Epithelial cell of esophagus (primary cell): ENCODE data around the gene PRKG1.
"Not testable (repeated sequence)": the region's sequence is repeated elsewhere in the genome, so short reads cannot be mapped to it uniquely, and the experiment has no call there.

Experiments used
- DNase-seq: peaks from one replicate; pipeline ENCODE4 v3.0.0; 2010; ENCODE audit warnings: low read depth
- H3K4me3 ChIP-seq: 2 replicates; pipeline ENCODE4 v1.5.1; 2011; ENCODE audit warnings: mild to moderate bottlenecking, low read length, control low read depth
- CTCF ChIP-seq: IDR thresholded peaks from 2 replicates; pipeline ENCODE4 v1.5.1; 2011; ENCODE audit warnings: low read depth, mild to moderate bottlenecking, low read length, control low read depth, inconsistent platforms; ENCODE audit not compliant: insufficient read depth; ENCODE audit errors: missing control alignments

PRKG1 gene

GRCh38 chr10:51257511-51258248 lies 183.4 kb downstream of the PRKG1 start:
- TF ChIP-seq CTCF = no peak
- H3K4me3 ChIP-seq = no peak overlapping the region
- DNase-seq = no peak

DNA sequence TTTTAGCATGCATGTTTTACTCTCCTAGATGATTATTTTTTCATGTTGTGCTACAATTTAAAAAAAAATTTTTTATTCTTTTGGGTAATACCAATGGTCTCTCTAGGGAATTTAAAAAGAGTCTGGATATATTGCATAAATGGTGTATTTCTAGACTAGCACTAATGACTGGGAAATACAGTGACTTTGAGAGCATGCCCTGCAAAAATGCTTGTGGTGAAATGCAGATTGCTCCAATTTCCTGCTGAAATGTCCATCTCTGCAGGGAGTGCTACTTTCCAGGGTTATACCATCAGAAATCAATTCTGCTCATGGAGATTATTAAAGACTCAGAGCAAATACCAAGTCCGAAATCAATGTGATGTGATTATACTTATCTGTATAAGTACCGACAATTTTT lies 186.1 kb downstream of the PRKG1 start:
- no peak for TF ChIP-seq CTCF
- DNase-seq = no peak

GRCh38 chr10:51266496-51266895 lies 192.2 kb downstream of the PRKG1 start:
- TF ChIP-seq CTCF = no peak
- no peak overlapping the region for H3K4me3 ChIP-seq
- DNase-seq = no peak

More for the DNA sequence above, 186.1 kb downstream of the PRKG1 start:
- H3K4me3 ChIP-seq = no peak overlapping the region

GRCh38 chr10:51267980-51268570 lies 193.8 kb downstream of the PRKG1 start:
- not testable (repeated sequence) for H3K4me3 ChIP-seq, DNase-seq

GRCh38 chr10:51269821-51270220 lies 195.5 kb downstream of the PRKG1 start:
- H3K4me3 ChIP-seq = no peak overlapping the region
- DNase-seq = no peak
- TF ChIP-seq CTCF = no peak

GRCh38 chr10:51270936-51271530 lies 196.7 kb downstream of the PRKG1 start:
- DNase-seq = no peak
- H3K4me3 ChIP-seq = no peak overlapping the region
- no peak for TF ChIP-seq CTCF

DNA sequence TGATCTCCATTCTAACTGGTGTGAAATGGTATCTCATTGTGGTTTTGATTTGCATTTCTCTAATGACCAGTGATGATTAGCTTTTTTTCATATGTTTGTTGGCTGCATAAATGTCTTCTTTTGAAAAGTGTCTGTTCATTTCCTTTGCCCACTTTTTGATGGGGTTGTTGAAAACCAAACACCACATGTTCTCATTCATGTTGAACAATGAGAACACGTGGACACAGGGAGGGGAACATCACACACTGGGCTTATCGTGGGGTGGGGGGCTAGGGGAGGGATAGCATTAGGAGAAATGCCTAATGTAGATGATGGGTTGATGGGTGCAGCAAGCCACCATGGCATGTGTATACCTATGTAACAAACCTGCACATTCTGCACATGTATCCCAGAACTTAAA lies 197.8 kb downstream of the PRKG1 start:
- H3K4me3 ChIP-seq, DNase-seq: not testable (repeated sequence)

DNA sequence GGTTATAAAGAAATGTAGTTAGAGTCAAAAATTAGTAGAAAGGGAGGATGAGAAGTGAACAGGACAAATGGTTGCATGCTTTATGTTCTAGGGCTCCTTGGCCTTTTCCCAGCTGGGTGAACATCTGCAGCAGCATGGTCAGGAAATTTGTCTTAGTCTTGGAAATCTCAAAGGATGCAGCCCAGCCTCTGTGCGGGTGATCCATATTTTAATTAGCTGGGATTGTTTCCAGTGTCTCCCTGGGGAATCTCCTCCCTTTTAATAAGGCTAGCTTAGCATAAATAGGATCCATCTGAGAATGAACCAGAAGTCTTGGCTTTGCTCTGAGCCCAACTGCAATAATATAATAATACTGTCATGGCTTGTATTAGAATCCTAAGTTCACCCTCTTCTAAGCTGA lies 198.3 kb downstream of the PRKG1 start:
- no peak for TF ChIP-seq CTCF
- no peak overlapping the region for H3K4me3 ChIP-seq
- DNase-seq = no peak
